IMR-90 (cell line): ENCODE data around the gene RMI1. TPM values are rescaled to one million over a fixed set of nuclear protein-coding genes. Genes with fewer than 3 reads are reported as not detected.

ENCODE experiments used
- ATAC-seq: fragments of 200-7000 bp; cut with Tn5 transposase; 2 replicates; pipeline ENCODE4 v1.9.1; 2020; ENCODE audit warnings: low read depth, mild to moderate bottlenecking, moderate library complexity
- BruUV-seq: library from RNA; stranded (reverse); fragments of 400-500 nt; replicated peaks from 2 replicates; lab custom pipeline; 2021; lab: Mats Ljungman, UMichigan
- CTCF ChIA-PET: fragments of 300-600 bp; formaldehyde crosslinking; extraction: SDS; loops from one replicate; lab custom pipeline; 2021; ENCODE audit warnings: antibody characterized with exemption; lab: Yijun Ruan, JAX
- POLR2A ChIA-PET: fragments of 300-600 bp; sonication (Branson Sonifier 250); formaldehyde crosslinking; loops from one replicate; lab custom pipeline; 2022; ENCODE audit warnings: antibody characterized with exemption; ENCODE audit not compliant: unreplicated experiment; lab: Charles Lee
- DNase-seq: peaks from one replicate; pipeline ENCODE4 v3.0.0; 2013
- H2AFZ ChIP-seq: replicated peaks from 2 replicates; pipeline ENCODE3; 2013; ENCODE audit warnings: low read length, mild to moderate bottlenecking; ENCODE audit not compliant: poor library complexity
- H2AK5ac ChIP-seq: 2 replicates; pipeline ENCODE4 v1.6.1; 2013; ENCODE audit warnings: low read depth, low read length, inconsistent platforms
- H2AK9ac ChIP-seq: replicated peaks from 2 replicates; pipeline ENCODE3; 2013; ENCODE audit warnings: mild to moderate bottlenecking, low read depth, low read length, moderate library complexity; ENCODE audit not compliant: poor library complexity
- H2BK120ac ChIP-seq: 2 replicates; pipeline ENCODE4 v1.6.1; 2013; ENCODE audit warnings: low read depth, low read length, inconsistent platforms
- H2BK15ac ChIP-seq: 3 replicates; pipeline ENCODE4 v1.6.1; 2013; ENCODE audit warnings: low read depth, low read length, inconsistent platforms
- H2BK20ac ChIP-seq: 2 replicates; pipeline ENCODE4 v1.6.1; 2013; ENCODE audit warnings: low read depth, mild to moderate bottlenecking, inconsistent platforms, low read length, moderate library complexity
- H2BK5ac ChIP-seq: 2 replicates; pipeline ENCODE4 v1.6.1; 2013; ENCODE audit warnings: mild to moderate bottlenecking, low read depth, low read length, inconsistent platforms; ENCODE audit not compliant: poor library complexity, severe bottlenecking
- H3K14ac ChIP-seq: replicated peaks from 2 replicates; pipeline ENCODE4 v1.6.1; 2013; ENCODE audit warnings: low read depth, low read length, inconsistent platforms
- H3K18ac ChIP-seq: 2 replicates; pipeline ENCODE4 v1.6.1; 2013; ENCODE audit warnings: low read depth, low read length, control low read depth
- H3K23ac ChIP-seq: 2 replicates; pipeline ENCODE4 v1.6.1; 2013; ENCODE audit warnings: low read depth, low read length, inconsistent platforms
- H3K27ac ChIP-seq: 2 replicates; pipeline ENCODE4 v1.5.1; 2013; ENCODE audit warnings: mild to moderate bottlenecking, control low read depth, low read length; ENCODE audit not compliant: insufficient read depth
- H3K27me3 ChIP-seq: 2 replicates; pipeline ENCODE4 v1.6.1; 2013; ENCODE audit warnings: low read length; ENCODE audit not compliant: control insufficient read depth, insufficient read depth
- H3K36me3 ChIP-seq: 2 replicates; pipeline ENCODE4 v1.6.1; 2013; ENCODE audit warnings: low read length, mixed read lengths; ENCODE audit not compliant: control insufficient read depth, insufficient read depth
- H3K4ac ChIP-seq: 2 replicates; pipeline ENCODE4 v1.6.1; 2013; ENCODE audit warnings: low read depth, low read length, inconsistent platforms
- H3K4me1 ChIP-seq: 2 replicates; pipeline ENCODE4 v1.6.1; 2013; ENCODE audit warnings: low read length, mixed read lengths; ENCODE audit not compliant: control insufficient read depth, insufficient read depth
- H3K4me2 ChIP-seq: 2 replicates; pipeline ENCODE4 v1.6.1; 2013; ENCODE audit warnings: low read depth, mild to moderate bottlenecking, control low read depth, low read length, moderate library complexity
- H3K4me3 ChIP-seq: 2 replicates; pipeline ENCODE4 v1.5.1; 2013; ENCODE audit warnings: low read depth, mild to moderate bottlenecking, control low read depth, low read length, moderate library complexity; ENCODE audit not compliant: insufficient read depth
- H3K56ac ChIP-seq: 2 replicates; pipeline ENCODE4 v1.6.1; 2013; ENCODE audit warnings: low read length, inconsistent platforms; ENCODE audit not compliant: insufficient read depth; ENCODE audit errors: extremely low read depth
- H3K79me1 ChIP-seq, 2 experiments: 2 replicates each; pipeline ENCODE4 v1.6.1; 2013; ENCODE audit warnings: low read length in 2 of 2, inconsistent platforms in 1 of 2, low read depth in 1 of 2
- H3K9ac ChIP-seq: 2 replicates; pipeline ENCODE4 v1.6.1; 2013; ENCODE audit warnings: low read depth, low read length, control low read depth
- H3K9me1 ChIP-seq: 2 replicates; pipeline ENCODE4 v1.6.1; 2013; ENCODE audit warnings: low read length, inconsistent platforms; ENCODE audit not compliant: insufficient read depth
- H3K9me3 ChIP-seq: 2 replicates; pipeline ENCODE4 v1.6.1; 2013; ENCODE audit warnings: low read length; ENCODE audit not compliant: control insufficient read depth, insufficient read depth
- H4K20me1 ChIP-seq: 2 replicates; pipeline ENCODE4 v1.6.1; 2013; ENCODE audit warnings: low read length, inconsistent platforms; ENCODE audit not compliant: insufficient read depth
- H4K5ac ChIP-seq: 2 replicates; pipeline ENCODE4 v1.6.1; 2013; ENCODE audit warnings: mild to moderate bottlenecking, low read depth, low read length, control low read depth
- H4K8ac ChIP-seq, 2 experiments: 2 replicates each; pipeline ENCODE4 v1.6.1; 2013; ENCODE audit warnings: low read depth in 2 of 2, low read length in 2 of 2, control low read depth in 1 of 2, inconsistent platforms in 1 of 2
- H4K91ac ChIP-seq: 2 replicates; pipeline ENCODE4 v1.6.1; 2013; ENCODE audit warnings: low read depth, low read length, inconsistent platforms; ENCODE audit not compliant: insufficient read depth
- MAFK ChIP-seq: IDR thresholded peaks from 2 replicates; pipeline ENCODE4 v1.6.1; 2012; ENCODE audit warnings: low read depth, low read length, improper control_type of control experiment
- NFE2L2 ChIP-seq: fragments of 150-350 bp; IDR thresholded peaks from 2 replicates; pipeline ENCODE4 v1.6.1; 2016; ENCODE audit warnings: low read depth, mild to moderate bottlenecking, low read length
- WGBS, 2 experiments: methylation state at CpG; one replicate each; pipeline versions ENCODE4 v1.1.5 to v1.1.7; 2013; ENCODE audit warnings: missing lambda C conversion rate in 2 of 2; ENCODE audit not compliant: insufficient read length in 1 of 2; ENCODE audit errors: extremely low coverage in 2 of 2; 5-methylcytosine and 5-hydroxymethylcytosine counted together
- dilution Hi-C: fragments of 300-500 bp; cut with HindIII; formaldehyde crosslinking; loops from one replicate; pipeline ENCODE4 v1.14.3; 2018; ENCODE audit warnings: low sequenced_read_pairs; ENCODE audit not compliant: unreplicated experiment
- in situ Hi-C: fragments of 300-500 bp; cut with MboI; formaldehyde crosslinking; loops from 3 replicates; pipeline ENCODE4 v1.14.3; 2019; ENCODE audit warnings: low sequenced_read_pairs, inconsistent platforms, mixed read lengths
- intact Hi-C: fragments of 100-400 bp; cut with micrococcal nuclease; formaldehyde crosslinking; loops from 2 replicates; pipeline ENCODE4 v1.10.0; 2022
- polyA plus RNA-seq, 3 experiments: library from polyadenylated mRNA; depleted of rRNA; stranded (reverse); fragments of >200 nt; gene quantifications; 2 replicates each; pipeline ENCODE4 v1.2.3, GENCODE V29; 2012; ENCODE audit warnings: low replicate concordance in 1 of 3
- total RNA-seq: library from RNA; depleted of rRNA; stranded (reverse); fragments of >200 nt; gene quantifications from 2 replicates; pipeline ENCODE4 v1.2.3, GENCODE V29; 2012

RMI1 gene
- total and polyA plus RNA-seq, 2 of the 4 experiments (the other 2 are of a cell fraction), result 4.4 to 6.8 TPM

DNA sequence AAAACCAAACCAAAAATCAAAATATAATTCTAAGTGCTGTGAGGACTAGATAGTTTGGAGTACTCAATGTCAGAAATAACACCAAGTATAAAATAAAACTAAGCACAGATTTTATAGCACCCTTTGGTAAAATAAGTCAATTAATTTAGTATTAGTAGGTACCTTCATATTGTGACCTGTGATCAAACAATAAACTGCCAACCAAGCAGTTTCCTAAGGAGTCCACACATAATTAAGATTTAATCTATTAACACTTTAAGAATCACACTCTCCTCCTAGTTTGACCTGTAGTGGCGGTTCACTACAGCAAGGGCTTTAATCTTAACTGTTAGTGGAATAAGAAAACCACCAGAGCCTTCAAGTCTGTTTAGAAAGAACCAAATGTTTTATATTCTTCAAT is 3.4 kb upstream of the RMI1 start:
- Histone ChIP-seq H3K27ac (no peak overlapping the region), H3K36me3 (peaks cover 33% of the 10 kb centered on the region), H2AK9ac (no peak overlapping the region), H4K5ac (no peak overlapping the region), H3K9me1 (peaks cover 6% of the 10 kb centered on the region), H3K9me3 (no peaks in the 10 kb centered on the region), H4K91ac (no peak overlapping the region), H3K4ac (no peak overlapping the region), H3K14ac (no peak overlapping the region), H3K79me1 (peaks cover 18 to 30% of the 10 kb centered on the region in 2 experiments), H3K4me1 (0 out of 2 replicates have a peak, but pooled peaks cover 2% of the 10 kb centered on the region), H3K4me2 (peak overlapping the region; percentile 22), H2BK120ac (no peak overlapping the region), H2AFZ (no peak overlapping the region), H4K20me1 (peaks cover 70% of the 10 kb centered on the region), H2BK20ac (no peak overlapping the region), H3K27me3 (no peaks in the 10 kb centered on the region), H3K9ac (no peak overlapping the region), H2AK5ac (no peak overlapping the region), H2BK15ac (no peak overlapping the region), H3K4me3 (no peak overlapping the region), H3K56ac (no peak overlapping the region), H2BK5ac (no peak overlapping the region), H3K18ac (no peak overlapping the region), H4K8ac (no peak overlapping the region), H3K23ac (no peak overlapping the region; the same call in 1 of the 2 replicates)
- ChIA-PET POLR2A (interaction anchor here (0.7 kb wide), 1 partner anchor 307 kb away, joined by 3 read pairs; no protein-coding TSS in a partner anchor), CTCF (interaction anchor here (0.6 kb wide), 1 partner anchor 43 kb away, joined by 4 read pairs; no protein-coding TSS in a partner anchor)
- WGBS, 2 experiments, result no CpG with 5 or more reads among the region's 1 CpG
- dilution Hi-C loops, result no loop called here
- in situ Hi-C loops, result loop anchor here (5.0 kb wide), 1 partner anchor 195 kb away; no protein-coding TSS in a partner anchor
- no TSS peak for BruUV-seq
- TF ChIP-seq MAFK (peak; percentile 68), NFE2L2 (no peak)
- ATAC-seq (no peak), DNase-seq (no peak)
- intact Hi-C loops, result no loop called here
